HEK293 (cell line): Measurements from ENCODE around the gene MAP7D1.

Experiments
- BCL11B ChIP-seq: fragments of 450-650 bp; formaldehyde crosslinking; IDR thresholded peaks from 2 replicates; pipeline ENCODE4 v1.5.1; 2016; ENCODE audit warnings: low read depth, missing biosample characterization, missing genetic modification characterization
- CTCF ChIP-seq: fragments of 450-650 bp; formaldehyde crosslinking; IDR thresholded peaks from 2 replicates; pipeline ENCODE4 v1.5.1; 2016; ENCODE audit warnings: missing biosample characterization, missing genetic modification characterization
- PRDM2 ChIP-seq: fragments of 450-650 bp; formaldehyde crosslinking; IDR thresholded peaks from 2 replicates; pipeline ENCODE4 v1.5.1; 2016; ENCODE audit warnings: missing biosample characterization, missing genetic modification characterization, borderline replicate concordance
- YY1 ChIP-seq: fragments of 450-650 bp; formaldehyde crosslinking; IDR thresholded peaks from 2 replicates; pipeline ENCODE4 v1.5.1; 2018; ENCODE audit warnings: missing biosample characterization, missing genetic modification characterization
- ZFP37 ChIP-seq: fragments of 450-650 bp; formaldehyde crosslinking; IDR thresholded peaks from 2 replicates; pipeline ENCODE4 v1.5.1; 2016; ENCODE audit warnings: missing biosample characterization, missing genetic modification characterization
- ZNF274 ChIP-seq, 2 experiments: fragments of 200-500 bp in 1 of 2; fragments of 450-650 bp in 1 of 2; sonication (Bioruptor generic) in 1 of 2; formaldehyde crosslinking in 1 of 2; IDR thresholded peaks; 2 replicates each; pipeline versions ENCODE4 v1.5.1 to v1.6.1; 2014 to 2016; ENCODE audit warnings: borderline replicate concordance in 1 of 2, inconsistent platforms in 1 of 2, low read length in 1 of 2, missing biosample characterization in 1 of 2, missing genetic modification characterization in 1 of 2
- ZNF426 ChIP-seq: fragments of 450-650 bp; formaldehyde crosslinking; IDR thresholded peaks from 2 replicates; pipeline ENCODE4 v1.5.1; 2017; ENCODE audit warnings: missing biosample characterization, missing genetic modification characterization, mild to moderate bottlenecking, inconsistent platforms, moderate library complexity
- ZNF48 ChIP-seq: fragments of 450-650 bp; formaldehyde crosslinking; IDR thresholded peaks from 2 replicates; pipeline ENCODE4 v1.5.1; 2016; ENCODE audit warnings: missing biosample characterization, missing genetic modification characterization
- ZNF558 ChIP-seq: fragments of 450-650 bp; formaldehyde crosslinking; IDR thresholded peaks from 2 replicates; pipeline ENCODE4 v1.5.1; 2016; ENCODE audit warnings: missing biosample characterization, missing genetic modification characterization
- ZNF707 ChIP-seq: fragments of 450-650 bp; formaldehyde crosslinking; IDR thresholded peaks from 2 replicates; pipeline ENCODE4 v1.5.1; 2016; ENCODE audit warnings: missing biosample characterization, missing genetic modification characterization

- no peak for TF ChIP-seq ZFP37 (tag by site-specific recombination)
- no peak for TF ChIP-seq CTCF (tag by site-specific recombination)
- no peak for TF ChIP-seq BCL11B (tag by site-specific recombination)
- TF ChIP-seq ZNF274 (IDR thresholded peaks at IDR 0.05; ENCODE audit: low read length) = no peak
- TF ChIP-seq ZNF274 (tag by site-specific recombination; IDR thresholded peaks at IDR 0.05; ENCODE audit: borderline replicate concordance) = no peak
- TF ChIP-seq ZNF558 (tag by site-specific recombination) = no peak
- no peak for TF ChIP-seq PRDM2
- no peak for TF ChIP-seq ZNF48 (tag by site-specific recombination)
- TF ChIP-seq YY1 (tag by site-specific recombination) = no peak
- no peak for TF ChIP-seq ZNF426 (tag by site-specific recombination)
- no peak for TF ChIP-seq ZNF707 (tag by site-specific recombination)
These were observed 51.4 kb downstream of the MAP7D1 start for GRCh38 chr1:36207339-36207738.
